Kidney tubule cell (primary cell): ENCODE data around the gene AZI2.
A peak's percentile ranks its signal among the peaks of the same experiment; 100 is the strongest.

ENCODE experiments used
- DNase-seq: peaks from one replicate; pipeline ENCODE4 v3.0.0-alpha.2; 2018; ENCODE audit warnings: low spot score

Gene AZI2

DNA sequence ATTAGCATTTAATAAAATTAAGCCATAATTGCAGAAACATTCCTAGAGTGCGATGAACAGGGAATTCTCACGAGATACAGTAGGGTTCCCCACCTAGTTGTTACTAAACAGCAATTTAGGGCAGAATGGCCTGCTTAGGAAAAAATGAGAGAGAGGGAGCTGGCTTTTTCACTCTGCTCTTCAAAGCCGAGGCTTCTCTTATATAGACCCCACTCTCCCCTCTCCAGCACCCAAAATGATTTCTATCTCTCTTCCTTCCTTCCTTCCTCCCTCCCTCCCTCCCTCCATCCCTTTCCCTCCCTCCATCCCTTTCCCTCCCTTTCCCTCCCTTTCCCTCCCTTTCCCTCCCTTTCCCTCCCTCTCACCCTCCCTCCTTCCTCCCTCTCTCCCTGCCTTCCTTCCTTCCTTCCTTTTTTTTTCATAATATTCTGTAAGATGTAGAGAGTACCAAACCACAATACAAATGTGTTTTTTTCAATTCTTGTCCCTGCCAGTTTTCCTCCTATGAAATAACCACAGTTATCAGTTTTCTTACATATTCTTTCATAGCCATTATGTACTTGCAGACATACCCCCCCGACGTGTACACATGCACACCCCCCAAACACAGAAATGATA is 48.2 kb downstream of the AZI2 start:
- no peak for DNase-seq

DNA sequence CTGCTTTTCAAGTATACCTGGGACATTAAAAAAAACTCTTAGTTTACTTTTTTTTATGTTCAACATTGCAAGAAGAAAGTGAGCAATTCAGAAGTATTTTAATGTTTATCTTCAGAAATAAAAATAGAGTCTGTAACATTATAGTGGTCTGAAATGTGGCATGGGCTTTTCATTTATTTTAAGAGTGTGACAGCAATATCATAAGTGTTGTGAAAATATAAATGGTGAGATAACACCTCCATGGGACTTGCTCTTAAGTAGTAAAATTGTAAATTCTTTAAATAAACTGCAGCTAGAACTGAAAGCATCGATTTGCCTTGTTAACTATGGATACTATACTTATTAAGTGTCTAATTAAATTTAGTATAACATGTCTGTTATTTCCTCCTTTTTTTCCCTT is 48.9 kb downstream of the AZI2 start:
- DNase-seq = no peak

DNA sequence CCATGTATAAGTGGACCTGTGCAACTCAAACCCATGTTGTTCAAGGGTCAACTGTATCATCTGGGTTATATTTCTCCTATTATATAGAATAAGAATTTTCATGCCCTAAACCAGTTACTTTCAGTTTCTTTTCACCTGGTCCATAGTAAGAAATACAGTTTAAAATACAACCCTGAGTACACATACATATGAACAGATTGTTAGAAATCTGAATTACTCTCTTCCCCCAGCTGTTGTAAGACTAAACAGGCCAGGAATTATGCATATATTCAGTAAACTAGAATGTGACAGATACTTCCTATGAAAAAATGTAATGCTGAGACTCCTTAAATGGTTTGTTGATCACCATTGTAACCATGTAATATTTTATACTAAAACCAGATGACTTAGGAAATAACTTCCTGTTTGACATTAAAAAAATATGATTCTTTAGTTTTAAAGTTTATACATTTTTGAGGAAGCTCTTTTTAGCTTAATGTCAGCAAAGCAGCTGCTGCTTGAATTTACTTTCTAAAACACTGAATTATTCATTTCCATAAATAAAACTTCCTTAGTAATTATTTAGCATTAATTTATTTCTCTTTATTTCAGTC is 52.6 kb downstream of the AZI2 start:
- no peak for DNase-seq

DNA sequence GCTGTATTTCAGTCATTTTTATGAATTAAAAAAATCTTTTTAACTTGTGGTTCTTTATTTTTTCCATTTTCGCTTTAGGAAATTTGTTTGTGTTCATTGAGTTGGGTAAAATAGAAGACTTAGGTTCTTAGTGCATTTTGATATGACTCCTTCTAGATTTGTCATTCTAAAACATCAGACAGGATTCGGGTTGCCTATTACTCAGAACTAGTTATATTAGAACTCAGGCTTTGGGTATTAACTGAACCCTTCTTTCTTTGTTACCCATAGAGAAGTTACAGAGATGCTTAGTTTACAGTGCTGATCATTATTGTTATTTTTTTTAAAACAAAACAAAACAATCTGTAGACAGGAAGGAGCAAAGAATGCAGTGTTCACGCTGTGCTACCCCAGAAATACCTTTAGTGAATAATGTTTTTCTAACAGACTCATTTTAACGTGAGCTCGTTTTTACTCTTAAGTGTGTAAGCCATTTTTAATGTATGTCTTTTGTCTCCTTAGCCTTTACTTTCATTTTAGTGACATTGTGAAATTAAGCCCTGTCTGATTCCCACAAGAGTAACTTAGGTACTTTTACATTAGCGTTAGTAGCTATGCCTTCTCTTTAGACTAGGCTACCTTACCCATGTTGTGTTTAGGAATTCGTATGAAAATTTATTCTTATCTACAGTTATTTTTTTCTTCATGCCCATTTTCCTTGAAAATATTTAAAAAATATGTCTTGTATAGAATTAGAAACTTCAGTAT is 53.8 kb downstream of the AZI2 start:
- no peak for DNase-seq

DNA sequence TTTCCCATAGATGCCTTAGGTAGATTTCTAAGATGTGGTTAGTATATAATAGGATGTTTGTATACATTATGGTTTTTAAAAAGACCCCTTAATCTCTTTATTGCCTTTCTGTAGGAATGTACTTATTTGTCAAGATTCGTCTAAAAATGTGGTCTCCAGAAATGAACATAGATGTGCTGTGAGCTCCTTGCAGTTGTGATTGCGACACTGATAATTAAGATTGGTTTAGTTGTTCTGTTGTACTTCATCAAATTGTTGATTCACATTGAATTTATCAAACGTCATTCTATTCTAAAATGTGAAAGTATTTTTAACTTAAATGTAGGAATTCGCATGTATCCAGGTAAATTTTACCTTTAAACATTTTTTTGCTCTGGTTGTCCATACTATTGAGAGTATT is 56.0 kb downstream of the AZI2 start:
- no peak for DNase-seq

DNA sequence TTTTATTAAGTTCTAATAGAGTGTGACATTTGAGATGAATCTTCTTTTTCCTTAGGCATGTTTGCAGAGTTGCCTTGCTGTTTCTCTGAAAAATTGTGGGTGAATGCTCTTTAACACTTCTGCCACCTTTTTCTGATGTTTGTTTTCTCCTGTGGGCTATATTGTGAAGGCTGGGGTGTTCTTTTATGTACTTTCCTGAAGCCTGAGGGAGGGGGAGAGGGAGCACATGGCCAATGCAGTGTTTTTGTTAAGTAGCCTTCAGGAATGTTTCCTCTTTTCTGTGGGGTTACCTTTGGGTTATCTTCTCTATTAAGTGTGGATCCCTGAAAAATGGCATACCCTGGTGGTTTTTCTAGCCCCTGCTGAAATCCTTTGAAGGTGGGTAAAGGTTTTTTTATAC is 57.0 kb downstream of the AZI2 start:
- DNase-seq = no peak

DNA sequence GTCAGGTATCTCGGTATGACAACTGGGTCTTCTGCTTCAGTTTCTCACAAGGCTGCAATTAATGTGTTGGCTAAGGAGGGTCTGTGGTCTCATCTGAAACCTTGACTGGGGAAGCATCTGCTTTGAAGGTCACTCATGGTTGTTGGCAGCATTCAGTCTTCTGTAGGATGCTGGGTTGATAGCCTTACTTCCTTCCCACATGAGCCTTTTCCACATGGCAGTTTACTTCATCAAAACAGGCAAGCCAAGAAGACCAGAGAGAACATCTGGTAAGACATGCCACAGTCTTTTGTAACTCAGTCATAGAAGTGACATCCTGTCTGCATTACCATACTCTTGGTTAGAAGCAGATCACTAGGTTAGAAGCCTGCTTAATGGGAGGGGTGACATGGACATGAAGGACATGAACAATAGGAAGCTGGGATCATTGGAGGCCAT is 57.7 kb downstream of the AZI2 start:
- no peak for DNase-seq

DNA sequence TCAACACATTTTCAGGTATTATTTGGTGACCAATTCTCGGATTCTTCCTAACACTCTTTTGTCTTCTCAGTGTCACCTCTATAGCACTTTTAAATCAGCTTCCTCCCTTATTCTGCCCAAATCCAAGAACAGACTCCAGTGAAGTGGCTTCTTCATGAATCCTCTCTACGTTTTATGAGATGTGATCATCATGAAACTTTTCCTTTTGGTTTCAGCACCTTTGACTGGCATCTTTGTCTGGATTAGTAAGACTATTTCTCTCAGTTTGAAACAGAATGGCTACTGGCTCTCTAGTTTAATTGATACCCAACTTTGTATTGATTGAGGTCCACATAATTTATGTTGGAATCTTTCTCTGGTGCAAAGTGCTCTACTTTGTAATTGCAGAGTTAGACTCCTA is 61.6 kb downstream of the AZI2 start:
- no peak for DNase-seq

DNA sequence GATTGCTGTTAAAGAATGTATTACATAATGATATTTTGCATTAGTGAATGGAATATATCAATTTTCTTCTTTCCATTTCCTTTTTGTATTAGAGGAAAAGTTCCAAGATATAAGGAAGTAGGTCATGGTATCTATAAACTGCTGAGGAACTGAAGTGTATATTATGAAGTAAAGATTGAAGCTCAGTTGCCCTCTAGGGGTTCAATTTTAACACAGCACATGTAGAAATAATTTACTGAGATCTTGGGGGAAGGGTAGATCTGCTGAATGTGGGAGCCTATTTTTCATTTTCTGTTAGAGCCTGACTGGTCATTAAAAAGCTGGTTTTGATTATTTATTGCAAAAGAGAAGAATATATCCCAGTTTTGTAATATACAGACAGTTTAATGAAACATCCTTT is 62.0 kb downstream of the AZI2 start:
- DNase-seq = peak; percentile 49

DNA sequence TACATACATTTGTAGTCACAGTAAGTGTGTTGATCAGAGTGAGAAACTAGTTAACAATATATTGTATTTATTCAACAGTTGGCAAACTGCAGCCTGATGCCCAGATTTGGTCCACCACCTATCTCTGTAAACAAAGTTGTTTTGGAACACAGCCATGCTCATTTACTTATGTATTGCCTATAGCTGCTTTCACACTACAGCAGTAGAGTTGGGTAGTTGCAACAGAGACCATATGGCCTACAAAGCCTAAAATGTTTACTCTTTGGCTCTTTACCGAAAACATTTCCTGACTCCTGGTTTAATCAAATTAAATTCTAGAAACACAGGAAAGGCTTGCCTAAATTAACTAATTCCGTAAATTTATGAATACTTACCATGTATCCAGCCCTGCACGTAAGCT is 67.8 kb downstream of the AZI2 start:
- no peak for DNase-seq

DNA sequence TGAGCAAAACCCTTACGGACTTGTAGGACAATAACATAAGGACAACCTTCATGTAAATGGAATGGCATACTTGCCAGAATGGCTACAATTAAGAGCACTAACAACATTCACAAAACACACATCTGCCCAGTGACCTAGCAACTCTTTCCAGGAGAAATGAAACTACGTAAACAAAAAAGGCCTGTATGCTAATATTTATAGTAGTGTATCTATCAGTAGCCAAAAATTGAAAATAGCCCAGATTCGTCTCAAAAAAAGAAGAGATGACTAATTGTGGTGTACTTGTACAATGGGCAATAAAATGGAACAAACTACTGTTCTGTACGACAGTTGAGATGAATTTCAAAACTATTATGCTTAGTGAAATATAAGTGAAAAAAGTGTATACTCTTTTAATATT is 68.9 kb downstream of the AZI2 start:
- no peak for DNase-seq

DNA sequence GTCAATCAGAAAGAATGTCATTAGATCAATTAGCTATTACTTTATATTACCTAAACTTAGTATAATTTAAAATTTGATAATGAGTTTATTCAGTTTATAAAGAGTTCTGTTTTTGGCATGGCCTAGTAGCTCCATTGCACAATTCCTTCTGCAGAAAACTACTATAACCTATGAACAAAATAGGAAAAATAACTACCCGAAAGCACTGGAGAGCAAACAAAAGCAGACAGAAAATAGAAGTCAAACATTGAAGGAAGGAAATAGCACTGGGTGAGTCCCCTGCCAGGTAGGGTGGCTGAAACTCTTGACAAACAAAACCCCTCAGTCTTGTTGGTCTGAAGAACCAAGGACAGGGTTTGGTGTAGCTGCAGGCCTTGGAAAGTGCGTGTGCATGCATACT is 69.7 kb downstream of the AZI2 start:
- DNase-seq = no peak

DNA sequence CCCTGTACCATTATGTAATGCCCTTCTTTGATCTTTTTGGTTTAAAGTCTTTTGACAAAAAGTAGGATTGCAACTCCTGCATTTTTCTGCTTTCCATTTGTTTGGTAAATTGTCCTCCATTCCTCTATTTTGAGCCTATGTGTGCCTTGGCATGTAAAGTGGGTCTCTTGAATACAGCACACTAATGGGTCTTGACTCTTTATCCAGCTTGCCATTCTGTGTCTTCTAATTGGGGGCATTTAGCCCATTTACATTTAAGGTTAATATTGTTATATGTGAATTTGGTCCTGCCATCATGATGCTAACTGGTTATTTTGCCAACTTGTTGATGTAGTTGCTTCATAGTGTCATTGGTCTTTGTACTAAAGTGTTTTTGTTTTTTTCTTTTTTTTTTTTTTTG is 74.8 kb downstream of the AZI2 start:
- DNase-seq = no peak
